Lung (tissue), 12 donors: Measurements from ENCODE around the gene S100A8. TPM values are rescaled to one million over a fixed set of nuclear protein-coding genes. Genes with fewer than 3 reads are reported as not detected.

Experiments
- ATAC-seq: fragments of 200-7000 bp; cut with Tn5 transposase; one replicate; pipeline ENCODE4 v1.9.1; 2020; ENCODE audit warnings: moderate number of reproducible peaks; ENCODE audit not compliant: insufficient read depth, low FRiP score
- DNase-seq, 3 donors: peaks; one replicate each; pipeline ENCODE4 v3.0.0-alpha.2; 2013 to 2017
- H3K27ac ChIP-seq, 2 donors: one replicate each; pipeline ENCODE4 v1.5.1; 2013; ENCODE audit warnings: mild to moderate bottlenecking in 2 of 2, moderate library complexity in 2 of 2, control low read depth in 1 of 2, inconsistent platforms in 1 of 2, low read depth in 1 of 2, low read length in 1 of 2
- H3K27me3 ChIP-seq, 3 donors: one replicate each; pipeline ENCODE4 v1.5.1; 2013; ENCODE audit warnings: low read length in 2 of 3; ENCODE audit not compliant: control insufficient read depth in 3 of 3, insufficient read depth in 3 of 3
- H3K36me3 ChIP-seq, 4 donors: one replicate each; pipeline ENCODE4 v1.5.1; 2013; ENCODE audit warnings: low read length in 4 of 4, mild to moderate bottlenecking in 1 of 4, moderate library complexity in 1 of 4; ENCODE audit not compliant: control insufficient read depth in 4 of 4, insufficient read depth in 4 of 4
- H3K4me1 ChIP-seq, 5 donors: one replicate each; pipeline ENCODE4 v1.5.1; 2013; ENCODE audit warnings: low read length in 5 of 5, mild to moderate bottlenecking in 2 of 5, moderate library complexity in 1 of 5; ENCODE audit not compliant: control insufficient read depth in 5 of 5, insufficient read depth in 5 of 5
- H3K4me3 ChIP-seq: one replicate; pipeline ENCODE4 v1.5.1; 2013; ENCODE audit warnings: mild to moderate bottlenecking, control low read depth, moderate library complexity
- H3K9ac ChIP-seq, 2 donors: one replicate each; pipeline ENCODE4 v1.5.1; 2013; ENCODE audit warnings: low read length in 2 of 2, control low read depth in 1 of 2; ENCODE audit not compliant: insufficient read depth in 1 of 2
- H3K9me3 ChIP-seq, 4 donors: one replicate each; pipeline ENCODE4 v1.5.1; 2013; ENCODE audit warnings: low read length in 3 of 4, mild to moderate bottlenecking in 1 of 4, moderate library complexity in 1 of 4; ENCODE audit not compliant: control insufficient read depth in 4 of 4, insufficient read depth in 3 of 4
- CTCF ChIP-seq: IDR thresholded peaks from 2 replicates; pipeline ENCODE4 v1.5.1; 2012; ENCODE audit warnings: mild to moderate bottlenecking; ENCODE audit errors: control extremely low read depth, extremely low read depth
- WGBS, 2 donors: extraction: QIAGEN DNeasy Blood & Tissue Kit; methylation state at CpG; one replicate each; pipeline ENCODE4 v1.1.7; 2013; 5-methylcytosine and 5-hydroxymethylcytosine counted together
- polyA plus RNA-seq, 2 donors: library from polyadenylated mRNA; stranded (reverse); fragments of 200-250 nt; gene quantifications; one replicate each; pipeline ENCODE4 v1.2.1, GENCODE V29; 2013
- total RNA-seq, 2 donors: library from RNA; depleted of rRNA in 1 of 2; stranded (reverse); fragments of >200 nt in 1 of 2; gene quantifications; one replicate each; pipeline ENCODE4 v1.2.1, GENCODE V29; 2014 to 2021
- donor health status: control.
- donor health status: control.
- donor health status: Bipolar disorder and iron deficiency.
- donor health status: healthy.
- donor health status: DM: yes; HTN: yes; CAD: no.

The S100A8 gene
- total and polyA plus RNA-seq, 4 donors = 69.8 to 6,695 (median 589) TPM

DNA sequence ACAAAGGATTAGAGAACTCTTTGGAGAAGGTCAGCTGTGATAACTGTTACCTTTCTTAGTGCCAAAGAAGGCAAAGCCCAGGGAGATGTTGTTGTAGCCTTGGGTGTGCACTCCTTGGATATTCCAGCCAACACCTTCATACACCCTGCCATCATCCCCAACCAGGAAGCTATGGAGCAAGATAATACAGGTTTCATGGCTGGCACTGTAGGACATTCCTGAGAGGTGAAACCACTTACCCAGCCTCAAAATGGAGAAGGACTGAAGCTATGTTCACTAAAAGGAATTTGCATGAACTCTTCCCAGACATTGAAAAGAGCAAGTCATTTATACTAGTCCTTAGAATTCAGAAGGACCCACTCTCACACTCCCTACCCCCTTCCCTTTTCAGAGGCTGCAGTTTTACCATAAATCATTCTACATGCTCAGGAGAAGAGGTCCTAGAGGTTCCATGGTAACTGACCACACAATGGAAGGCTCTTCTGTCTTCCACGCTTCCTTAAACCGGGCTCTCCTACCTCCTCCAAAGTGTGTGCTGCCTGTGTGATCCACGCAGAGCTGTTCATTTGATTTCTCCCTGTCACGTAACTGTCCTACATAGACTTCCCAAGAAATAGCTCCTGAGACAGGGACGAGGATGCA is 47.7 kb downstream of the S100A8 start:
- ATAC-seq = no peak

GRCh38 chr1:153342178-153342577 is 48.7 kb downstream of the S100A8 start:
- Histone ChIP-seq H3K9me3 (no peaks in the 10 kb centered on the region), H3K4me3 (no peak overlapping the region), H3K36me3 (no peaks in the 10 kb centered on the region), H3K27ac (no peak overlapping the region), H3K4me1 (peaks cover 0 to 11% (median 0%) of the 10 kb centered on the region in 5 donors), H3K9ac (no peak overlapping the region), H3K27me3 (peaks cover 0 to 5% (median 0%) of the 10 kb centered on the region in 3 donors)
- DNase-seq = no peak
- TF ChIP-seq CTCF = no peak
- ATAC-seq = no peak
- WGBS, 2 donors = 73 to 74% methylated on average over 3 of the region's 3 CpGs

More for the DNA sequence above, 47.7 kb downstream of the S100A8 start:
- peaks cover 0 to 5% (median 0%) of the 10 kb centered on the region in 3 donors for H3K27me3 ChIP-seq
- H3K4me3 ChIP-seq = no peak overlapping the region
- H3K9me3 ChIP-seq = no peaks in the 10 kb centered on the region
- TF ChIP-seq CTCF = no peak
- no peaks in the 10 kb centered on the region for H3K36me3 ChIP-seq
- DNase-seq = no peak
- peaks cover 0 to 11% (median 0%) of the 10 kb centered on the region in 5 donors for H3K4me1 ChIP-seq
- 30 to 38% methylated on average over 5 of the region's 5 CpGs for whole genome bisulfite sequencing, 2 donors
- H3K27ac ChIP-seq = no peak overlapping the region
- no peak overlapping the region for H3K9ac ChIP-seq

DNA sequence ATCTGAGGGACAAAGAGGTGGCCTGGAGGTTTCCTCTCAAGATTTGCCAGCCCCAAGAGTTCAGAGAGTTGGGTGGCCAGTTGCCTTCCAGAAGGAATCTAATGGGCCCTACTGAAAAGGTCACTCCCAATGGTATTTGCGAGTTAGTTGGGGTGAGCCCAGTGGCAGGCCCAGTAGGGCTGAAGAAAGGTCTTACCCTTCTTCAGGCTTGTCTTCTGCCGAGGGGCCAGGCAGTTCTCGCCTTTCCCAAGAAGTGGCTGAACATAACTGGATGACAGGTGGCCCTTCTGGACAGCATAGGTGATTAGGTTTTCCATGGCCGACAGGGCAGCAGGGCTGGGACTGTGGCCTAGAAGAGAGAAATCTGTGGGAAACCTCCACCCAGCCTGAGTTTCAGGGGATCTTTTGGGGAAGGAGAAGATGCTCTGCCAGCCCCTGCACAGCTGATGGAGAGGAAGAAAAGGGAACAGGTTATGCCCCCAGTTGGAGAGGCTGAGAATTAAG is 49.4 kb downstream of the S100A8 start:
- WGBS, 2 donors = 93 to 97% methylated on average over 4 of the region's 4 CpGs
- Histone ChIP-seq H3K27ac (no peak overlapping the region), H3K4me3 (no peak overlapping the region), H3K9me3 (no peaks in the 10 kb centered on the region), H3K36me3 (no peaks in the 10 kb centered on the region), H3K9ac (no peak overlapping the region), H3K27me3 (peaks cover 0 to 4% (median 0%) of the 10 kb centered on the region in 3 donors), H3K4me1 (peaks cover 0 to 11% (median 0%) of the 10 kb centered on the region in 5 donors)
- DNase-seq = no peak
- ATAC-seq = no peak
- TF ChIP-seq CTCF = no peak
